ENCODE measurements around the gene TRMT11. TPM values are rescaled to one million over a fixed set of nuclear protein-coding genes. Genes with fewer than 3 reads are reported as not detected.

Gene TRMT11
- total and polyA plus RNA-seq, 10 of the 15 experiments (the other 5 are each of a cell fraction or from before 2014, with no cell fraction given) = 34.0 to 81.1 (median 43.7) TPM

DNA sequence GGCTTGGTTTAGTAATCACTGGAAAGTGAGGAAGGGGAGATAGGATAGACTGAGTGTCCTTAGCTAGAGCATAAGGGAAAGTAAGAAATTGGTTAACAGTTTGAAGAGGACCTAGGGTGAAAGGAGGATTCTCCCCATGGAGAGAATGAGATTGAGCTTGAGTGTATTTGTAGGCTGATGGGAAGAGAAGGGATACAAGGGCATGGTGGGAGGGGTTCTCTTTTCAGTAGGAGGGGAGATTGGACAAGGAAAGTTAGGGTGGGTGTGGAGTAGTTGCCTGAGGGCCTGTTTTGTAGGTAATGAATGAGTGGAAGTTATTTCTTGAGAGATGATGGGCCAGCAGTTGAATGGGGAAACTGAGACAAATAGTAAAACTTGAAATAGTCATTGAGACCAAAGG lies 1.9 kb downstream of the TRMT11 start (continued):
- no peak for TF ChIP-seq NR2C1 (IDR thresholded peaks at IDR 0.05)
- no peak for TF ChIP-seq CREM (IDR thresholded peaks at IDR 0.05; ENCODE audit: low read depth)
- TF ChIP-seq ZNF207 (IDR thresholded peaks at IDR 0.05; ENCODE audit: borderline replicate concordance) = no peak
- TF ChIP-seq LARP7 (IDR thresholded peaks at IDR 0.05) = no peak
- TF ChIP-seq MXI1 (IDR thresholded peaks at IDR 0.05; ENCODE audit: low read depth, low read length) = no peak

DNA sequence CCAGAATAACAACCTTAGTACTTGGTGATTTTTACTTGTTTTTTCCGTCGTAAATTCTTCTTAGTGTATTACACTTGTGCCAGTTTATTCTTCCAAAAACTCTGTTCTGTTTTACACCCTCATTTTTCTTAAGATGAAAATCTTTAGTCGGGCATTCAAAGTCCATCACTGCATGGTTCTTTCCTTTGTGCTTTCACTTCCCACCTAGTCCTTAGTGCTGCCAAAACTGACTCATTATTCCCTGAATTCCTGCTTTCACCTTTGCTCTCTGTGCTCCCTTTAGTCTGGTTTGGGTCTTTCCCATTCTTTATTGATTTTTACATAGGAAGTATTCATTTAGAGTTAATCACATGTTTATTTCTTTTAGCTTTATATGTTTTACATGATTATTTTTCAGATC lies 3.3 kb downstream of the TRMT11 start:
- Histone ChIP-seq H3K27ac (ENCODE audit: control insufficient read depth, insufficient read depth) (no peak overlapping the region), H3K9ac (ENCODE audit: control insufficient read depth, insufficient read depth, low read length) (no peak overlapping the region), H3K4me1 (ENCODE audit: control insufficient read depth, insufficient read depth, low read length) (peaks cover 5% of the 10 kb centered on the region; the same call in 1 of the 2 replicates), H3K9me3 (replicated peaks; ENCODE audit: control insufficient read depth, insufficient read depth, low read length) (no peaks in the 10 kb centered on the region), H2AFZ (ENCODE audit: control insufficient read depth, low read depth, low read length) (no peak overlapping the region), H3K4me2 (ENCODE audit: control insufficient read depth, insufficient read depth) (peak overlapping the region; percentile 33; the same call in 1 of the 2 replicates), H3K36me3 (ENCODE audit: control insufficient read depth in 2 of 2, insufficient read depth in 2 of 2, low read length in 1 of 2) (no peaks in the 10 kb centered on the region), H3K4me3 (peak overlapping the region; percentile 37; the same call in 1 of the 2 replicates), H3K27me3 (replicated peaks in 1 of 2; ENCODE audit: control insufficient read depth in 2 of 2, insufficient read depth in 2 of 2, low read length in 1 of 2) (no peaks in the 10 kb centered on the region), H4K20me1 (ENCODE audit: control insufficient read depth, insufficient read depth) (no peaks in the 10 kb centered on the region), H3K79me2 (ENCODE audit: control insufficient read depth, insufficient read depth, low read length) (peaks cover 86% of the 10 kb centered on the region)
- SMC1A ChIA-PET (ENCODE audit: uncharacterized antibody, unreplicated experiment) = interaction anchor here (0.8 to 1.9 kb wide), 6 partner anchors 16 to 236 kb away, joined by 3 to 8 read pairs (median 4); partner anchors contain the start of gene HINT3
- ATAC-seq (no peak), DNase-seq (ENCODE audit: low read depth, low spot score) (no peak), FAIRE-seq (no peak)
- in situ Hi-C loops (cut with MboI) (loop anchor here (10.0 kb wide), 1 partner anchor 1135 kb away; no protein-coding TSS in a partner anchor), intact Hi-C loops (cut with micrococcal nuclease; ENCODE audit: unreplicated experiment) (loop anchor here (5.0 to 10.0 kb wide), 3 partner anchors 192 to 325 kb away; no protein-coding TSS in a partner anchor)
- RAD21 ChIA-PET (ENCODE audit: unreplicated experiment) = interaction anchor here (0.6 to 1.4 kb wide), 3 partner anchors 14 to 198 kb away, joined by 3 to 4 read pairs (median 4); no protein-coding TSS in a partner anchor
- BruUV-seq (replicated peaks) = no TSS peak
- CTCF ChIA-PET = interaction anchor here (1.2 to 3.6 kb wide), 3 partner anchors 8 to 15 kb away, joined by 3 to 18 read pairs (median 7); no protein-coding TSS in a partner anchor
- WGBS (ENCODE audit: insufficient coverage, insufficient replicate concordance, low lambda C conversion rate, missing lambda C conversion rate) = 67% methylated on average over 3 of the region's 3 CpGs
- POLR2A ChIA-PET = interaction anchor here (0.6 to 0.7 kb wide), 4 partner anchors 45 to 800 kb away, joined by 3 to 5 read pairs (median 4); no protein-coding TSS in a partner anchor
- TF ChIP-seq SRF (IDR thresholded peaks at IDR 0.05; ENCODE audit: low read depth in 2 of 2, low read length in 2 of 2) = no peak
- no peak for TF ChIP-seq ZSCAN29 (IDR thresholded peaks at IDR 0.05)
- no peak for TF ChIP-seq SIX5 (IDR thresholded peaks at IDR 0.05; ENCODE audit: low read depth, low read length, severe bottlenecking)
- peak; percentile 23; the same call in 1 of the 2 replicates for TF ChIP-seq SPI1 (IDR thresholded peaks at IDR 0.05; ENCODE audit: borderline replicate concordance, insufficient read depth, low read depth, low read length)
- 0 out of 2 replicates have a peak, but pooled peaks have one; percentile 25 for TF ChIP-seq IKZF1 (conservative IDR thresholded peaks at IDR 0.05)
- no peak for TF ChIP-seq ZZZ3 (IDR thresholded peaks at IDR 0.05; ENCODE audit: control insufficient read depth, insufficient read length, low read depth)
- TF ChIP-seq ZNF207 (IDR thresholded peaks at IDR 0.05; ENCODE audit: borderline replicate concordance) = no peak
- TF ChIP-seq IKZF2 (IDR thresholded peaks at IDR 0.05) = peak in 1 of 2 experiments; percentile 17; a peak in 1 of 4 replicates
- TF ChIP-seq, protein P1, sequence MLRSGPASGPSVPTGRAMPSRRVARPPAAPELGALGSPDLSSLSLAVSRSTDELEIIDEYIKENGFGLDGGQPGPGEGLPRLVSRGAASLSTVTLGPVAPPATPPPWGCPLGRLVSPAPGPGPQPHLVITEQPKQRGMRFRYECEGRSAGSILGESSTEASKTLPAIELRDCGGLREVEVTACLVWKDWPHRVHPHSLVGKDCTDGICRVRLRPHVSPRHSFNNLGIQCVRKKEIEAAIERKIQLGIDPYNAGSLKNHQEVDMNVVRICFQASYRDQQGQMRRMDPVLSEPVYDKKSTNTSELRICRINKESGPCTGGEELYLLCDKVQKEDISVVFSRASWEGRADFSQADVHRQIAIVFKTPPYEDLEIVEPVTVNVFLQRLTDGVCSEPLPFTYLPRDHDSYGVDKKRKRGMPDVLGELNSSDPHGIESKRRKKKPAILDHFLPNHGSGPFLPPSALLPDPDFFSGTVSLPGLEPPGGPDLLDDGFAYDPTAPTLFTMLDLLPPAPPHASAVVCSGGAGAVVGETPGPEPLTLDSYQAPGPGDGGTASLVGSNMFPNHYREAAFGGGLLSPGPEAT (IDR thresholded peaks at IDR 0.05; ENCODE audit: low read depth) = peak; percentile 37; the same call in 1 of the 2 replicates
- TF ChIP-seq TCF7 (IDR thresholded peaks at IDR 0.05; ENCODE audit: borderline replicate concordance) = no peak
- TF ChIP-seq TARDBP (IDR thresholded peaks at IDR 0.05; ENCODE audit: borderline replicate concordance) = no peak
- no peak for TF ChIP-seq SMAD5 (IDR thresholded peaks at IDR 0.05; ENCODE audit: low read depth)
